Skin epidermis (tissue), 12 donors: ENCODE results near the gene SYCP2L.
"Not testable (repeated sequence)": the region's sequence is repeated elsewhere in the genome, so short reads cannot be mapped to it uniquely, and the experiment has no call there.

Source experiments
- H3K27ac ChIP-seq, 21 experiments: fragments of 200-600 bp; sonication (generic) in 11 of 21; one replicate each; pipeline ENCODE4 v1.5.0; 2020; ENCODE audit warnings: mild to moderate bottlenecking in 3 of 21, inconsistent platforms in 2 of 21, moderate library complexity in 2 of 21
- H3K4me3 ChIP-seq, 7 experiments: fragments of 200-600 bp; sonication (generic) in 2 of 7; one replicate each; pipeline ENCODE4 v1.5.0; 2020; ENCODE audit warnings: inconsistent platforms in 2 of 7, mild to moderate bottlenecking in 2 of 7, moderate library complexity in 1 of 7

SYCP2L gene

GRCh38 chr6:10949579-10950490 is 63.0 kb downstream of the SYCP2L start:
- Histone ChIP-seq H3K27ac (no peak overlapping the region), H3K4me3 (no peak overlapping the region)

- Histone ChIP-seq H3K27ac (no peak overlapping the region), H3K4me3 (no peak overlapping the region)
Observed at GRCh38 chr6:10951675-10952282, 64.9 kb downstream of the SYCP2L start.

GRCh38 chr6:10954590-10955010 is 67.7 kb downstream of the SYCP2L start:
- Histone ChIP-seq H3K27ac (no peak overlapping the region), H3K4me3 (no peak overlapping the region)

GRCh38 chr6:10956776-10957175 is 69.9 kb downstream of the SYCP2L start:
- no peak overlapping the region for H3K27ac ChIP-seq
- no peak overlapping the region for H3K4me3 ChIP-seq

GRCh38 chr6:10957414-10957886 is 70.6 kb downstream of the SYCP2L start:
- H3K27ac ChIP-seq, result no peak overlapping the region
- H3K4me3 ChIP-seq, result no peak overlapping the region

GRCh38 chr6:10960171-10960570 is 73.3 kb downstream of the SYCP2L start:
- Histone ChIP-seq H3K4me3 (no peak overlapping the region), H3K27ac (no peak overlapping the region)

GRCh38 chr6:10961837-10962236 is 75.0 kb downstream of the SYCP2L start:
- no peak overlapping the region for H3K27ac ChIP-seq
- H3K4me3 ChIP-seq, result no peak overlapping the region

GRCh38 chr6:10962673-10963072 is 75.8 kb downstream of the SYCP2L start:
- H3K4me3 ChIP-seq, result no peak overlapping the region
- H3K27ac ChIP-seq, result no peak overlapping the region

- no peak overlapping the region for H3K27ac ChIP-seq
- no peak overlapping the region for H3K4me3 ChIP-seq
Observed at GRCh38 chr6:10963113-10963512, 76.3 kb downstream of the SYCP2L start.

- H3K27ac ChIP-seq, result no peak overlapping the region
Observed at GRCh38 chr6:10964684-10965083, 77.8 kb downstream of the SYCP2L start.

GRCh38 chr6:10968776-10969175 is 81.9 kb downstream of the SYCP2L start:
- Histone ChIP-seq H3K27ac (no peak overlapping the region), H3K4me3 (no peak overlapping the region)

More at GRCh38 chr6:10964684-10965083, 77.8 kb downstream of the SYCP2L start:
- H3K4me3 ChIP-seq, result no peak overlapping the region

- H3K4me3 ChIP-seq, result no peak overlapping the region
- H3K27ac ChIP-seq, result no peak overlapping the region
Observed at GRCh38 chr6:10970731-10971130, 83.9 kb downstream of the SYCP2L start.

GRCh38 chr6:10972196-10972595 is 85.3 kb downstream of the SYCP2L start:
- no peak overlapping the region for H3K27ac ChIP-seq
- no peak overlapping the region for H3K4me3 ChIP-seq

- Histone ChIP-seq H3K4me3 (no peak overlapping the region), H3K27ac (no peak overlapping the region)
Observed at GRCh38 chr6:10976571-10976970, 89.7 kb downstream of the SYCP2L start.

GRCh38 chr6:10977231-10977968 is 90.5 kb downstream of the SYCP2L start:
- no peak overlapping the region for H3K4me3 ChIP-seq
- no peak overlapping the region for H3K27ac ChIP-seq

GRCh38 chr6:10979603-10980002 is 92.8 kb downstream of the SYCP2L start:
- Histone ChIP-seq H3K4me3 (no peak overlapping the region), H3K27ac (no peak overlapping the region)

- H3K4me3 ChIP-seq, result no peak overlapping the region
- no peak overlapping the region for H3K27ac ChIP-seq
Observed at GRCh38 chr6:10981409-10981808, 94.6 kb downstream of the SYCP2L start.

- not testable (repeated sequence) for H3K27ac ChIP-seq, H3K4me3 ChIP-seq
Observed at GRCh38 chr6:10984959-10985358, 98.1 kb downstream of the SYCP2L start.

GRCh38 chr6:10989587-10989986 is 102.7 kb downstream of the SYCP2L start:
- no peak overlapping the region for H3K27ac ChIP-seq

GRCh38 chr6:10991115-10991514 is 104.3 kb downstream of the SYCP2L start:
- Histone ChIP-seq H3K27ac (no peak overlapping the region), H3K4me3 (no peak overlapping the region)

More at GRCh38 chr6:10989587-10989986, 102.7 kb downstream of the SYCP2L start:
- no peak overlapping the region for H3K4me3 ChIP-seq
